Neural cell (in vitro differentiated cells): ENCODE data around the gene NUDC. TPM values are rescaled to one million over a fixed set of nuclear protein-coding genes. Genes with fewer than 3 reads are reported as not detected.

ENCODE experiments used
- H2AFZ ChIP-seq: fragments of 200-600, 300-800 bp; sonication (generic), shearing (Covaris generic); 2 replicates; pipeline ENCODE4 v1.6.0; 2014; ENCODE audit warnings: low read depth, mild to moderate bottlenecking, antibody characterized with exemption, low read length, moderate library complexity
- H3F3A ChIP-seq: fragments of 200-600 bp; shearing (Covaris generic); 2 replicates; pipeline ENCODE4 v1.6.1; 2016; ENCODE audit warnings: mild to moderate bottlenecking, moderate library complexity, mixed read lengths, antibody characterized with exemption, low read length; ENCODE audit not compliant: insufficient read depth, poor library complexity, severe bottlenecking
- H3K27ac ChIP-seq: fragments of 200-600, 300-800 bp; sonication (generic), shearing (Covaris generic); 2 replicates; pipeline ENCODE4 v1.5.1; 2014; ENCODE audit warnings: mild to moderate bottlenecking, low read length, moderate library complexity
- H3K27me3 ChIP-seq: fragments of 300-800, 200-600 bp; sonication (generic), shearing (Covaris generic); 2 replicates; pipeline ENCODE4 v1.6.0; 2014; ENCODE audit warnings: mild to moderate bottlenecking, low read depth, low read length, moderate library complexity; ENCODE audit not compliant: insufficient read depth
- H3K36me3 ChIP-seq: fragments of 300-800, 200-600 bp; sonication (generic), shearing (Covaris generic); 2 replicates; pipeline ENCODE4 v1.5.1; 2014; ENCODE audit warnings: mild to moderate bottlenecking, antibody characterized with exemption, low read length, moderate library complexity; ENCODE audit not compliant: insufficient read depth
- H3K4me2 ChIP-seq: fragments of 300-800, 200-600 bp; sonication (generic), shearing (Covaris generic); 2 replicates; pipeline ENCODE4 v1.6.0; 2014; ENCODE audit warnings: mild to moderate bottlenecking, low read length
- H3K4me3 ChIP-seq: fragments of 300-800, 200-600 bp; sonication (generic), shearing (Covaris generic); 2 replicates; pipeline ENCODE4 v1.5.1; 2014; ENCODE audit warnings: mild to moderate bottlenecking, low read length, moderate library complexity
- H3K79me2 ChIP-seq: fragments of 200-600 bp; shearing (Covaris generic); replicated peaks from 2 replicates; pipeline ENCODE4 v1.6.0; 2014; ENCODE audit warnings: mild to moderate bottlenecking, low read length, moderate library complexity; ENCODE audit not compliant: insufficient read depth
- H3K9ac ChIP-seq: fragments of 300-800, 200-600 bp; sonication (generic), shearing (Covaris generic); 2 replicates; pipeline ENCODE4 v1.6.1; 2016; ENCODE audit warnings: mild to moderate bottlenecking, low read length, mixed read lengths
- H3K9me2 ChIP-seq: fragments of 200-600 bp; shearing (Covaris generic); 2 replicates; pipeline ENCODE4 v1.6.1; 2016; ENCODE audit warnings: mild to moderate bottlenecking, low read length, mixed read lengths; ENCODE audit not compliant: insufficient read depth
- H3K9me3 ChIP-seq: fragments of 200-600, 300-800 bp; sonication (generic), shearing (Covaris generic); 2 replicates; pipeline ENCODE4 v1.6.1; 2016; ENCODE audit warnings: mild to moderate bottlenecking, mixed run types, low read length, moderate library complexity, mixed read lengths
- H4K20me1 ChIP-seq: fragments of 200-600 bp; shearing (Covaris generic); 2 replicates; pipeline ENCODE4 v1.6.1; 2016; ENCODE audit warnings: mild to moderate bottlenecking, mixed run types; ENCODE audit not compliant: insufficient read depth
- EP300 ChIP-seq: fragments of 450-650 bp; conservative IDR thresholded peaks from 2 replicates; pipeline ENCODE4 v1.6.1; 2014; ENCODE audit warnings: antibody characterized with exemption, mild to moderate bottlenecking, moderate library complexity; ENCODE audit not compliant: poor library complexity, severe bottlenecking
- EZH2 ChIP-seq: fragments of 200-600, 300-800 bp; shearing (Covaris generic), sonication (generic); IDR thresholded peaks from 2 replicates; pipeline ENCODE4 v1.6.1; 2014; ENCODE audit warnings: antibody characterized with exemption, low read length, borderline replicate concordance, mild to moderate bottlenecking; ENCODE audit not compliant: insufficient read depth, poor library complexity, severe bottlenecking
- MXI1 ChIP-seq: fragments of 450-650 bp; conservative IDR thresholded peaks from 2 replicates; pipeline ENCODE4 v1.6.1; 2014; ENCODE audit warnings: antibody characterized with exemption, mild to moderate bottlenecking; ENCODE audit not compliant: poor library complexity, severe bottlenecking
- POLR2AphosphoS5 ChIP-seq: IDR thresholded peaks from 2 replicates; pipeline ENCODE4 v1.6.1; 2012
- RAD21 ChIP-seq: fragments of 450-650 bp; conservative IDR thresholded peaks from 2 replicates; pipeline ENCODE4 v1.6.1; 2014; ENCODE audit warnings: antibody characterized with exemption, mild to moderate bottlenecking, moderate library complexity
- SMC3 ChIP-seq: fragments of 450-650 bp; conservative IDR thresholded peaks from 2 replicates; pipeline ENCODE4 v1.6.1; 2014; ENCODE audit warnings: antibody characterized with exemption, mild to moderate bottlenecking, moderate library complexity; ENCODE audit not compliant: poor library complexity
- TAF1 ChIP-seq: IDR thresholded peaks from 2 replicates; pipeline ENCODE4 v1.6.1; 2012; ENCODE audit warnings: low read depth
- polyA plus RNA-seq: library from polyadenylated mRNA; depleted of rRNA; stranded (reverse); fragments of >200 nt; gene quantifications from 2 replicates; pipeline ENCODE4 v1.2.3, GENCODE V29; 2014
- TF ChIP-seq, protein P1 (sequence below): IDR thresholded peaks from 2 replicates; pipeline ENCODE4 v1.6.1; 2012; ENCODE audit warnings: borderline replicate concordance
- TF ChIP-seq, protein P2 (sequence below): fragments of 450-650 bp; IDR thresholded peaks from 2 replicates; pipeline ENCODE4 v1.5.1; 2014; ENCODE audit warnings: antibody characterized with exemption, mild to moderate bottlenecking, moderate library complexity; ENCODE audit not compliant: poor library complexity, severe bottlenecking

Gene NUDC
- polyA plus RNA-seq, 1 donor from 2014 or later = 20.6 TPM

DNA sequence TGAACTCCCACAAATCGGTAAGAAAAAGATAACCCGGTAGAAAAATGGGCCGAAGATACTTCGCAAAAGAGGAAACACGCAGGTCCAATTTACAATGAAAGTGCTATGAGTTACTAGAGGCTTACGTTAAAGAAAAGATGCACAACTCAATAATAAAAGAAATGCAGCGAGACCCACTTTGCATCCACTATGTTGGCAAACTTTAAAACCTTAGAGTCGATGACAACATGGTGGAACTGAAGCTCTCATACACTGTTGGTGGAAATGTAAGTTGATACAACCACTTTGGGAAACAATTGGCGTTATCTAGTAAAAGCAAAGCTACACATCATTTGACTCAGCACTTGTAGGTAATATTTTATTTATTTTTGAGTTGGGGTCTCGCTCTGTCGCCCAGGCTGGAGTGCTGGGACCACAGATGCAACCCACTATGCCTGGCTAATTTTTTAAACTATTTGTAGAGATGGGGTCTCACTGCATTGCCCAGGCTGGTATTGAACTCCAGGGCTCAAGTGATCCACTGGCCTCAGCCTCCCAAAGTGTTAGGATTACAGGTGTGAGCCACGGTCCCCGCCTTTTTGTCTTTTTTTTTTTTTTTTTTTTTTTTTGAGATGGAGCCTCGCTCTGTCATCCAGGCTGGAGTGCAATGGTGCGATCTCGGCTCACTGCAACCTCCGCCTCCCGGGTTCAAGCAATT is 20.6 kb upstream of the NUDC start:
- Histone ChIP-seq H3K27ac (peak overlapping the region; percentile 76), H3K27me3 (no peaks in the 10 kb centered on the region), H3K4me2 (peak overlapping the region; percentile 87), H4K20me1 (no peaks in the 10 kb centered on the region), H3K9me2 (no peaks in the 10 kb centered on the region), H3K36me3 (no peaks in the 10 kb centered on the region), H3K79me2 (peaks cover 17% of the 10 kb centered on the region), H3K4me3 (peak overlapping the region; percentile 76), H2AFZ (peak overlapping the region; percentile 94), H3K9ac (peak overlapping the region; percentile 80), H3K9me3 (no peaks in the 10 kb centered on the region), H3F3A (no peaks in the 10 kb centered on the region)
- TF ChIP-seq EZH2 = no peak
- TF ChIP-seq EP300 = no peak
- TF ChIP-seq MXI1 = no peak
- TF ChIP-seq RAD21 = no peak
- TF ChIP-seq TAF1 = no peak
- no peak for TF ChIP-seq SMC3
- TF ChIP-seq, protein P1, sequence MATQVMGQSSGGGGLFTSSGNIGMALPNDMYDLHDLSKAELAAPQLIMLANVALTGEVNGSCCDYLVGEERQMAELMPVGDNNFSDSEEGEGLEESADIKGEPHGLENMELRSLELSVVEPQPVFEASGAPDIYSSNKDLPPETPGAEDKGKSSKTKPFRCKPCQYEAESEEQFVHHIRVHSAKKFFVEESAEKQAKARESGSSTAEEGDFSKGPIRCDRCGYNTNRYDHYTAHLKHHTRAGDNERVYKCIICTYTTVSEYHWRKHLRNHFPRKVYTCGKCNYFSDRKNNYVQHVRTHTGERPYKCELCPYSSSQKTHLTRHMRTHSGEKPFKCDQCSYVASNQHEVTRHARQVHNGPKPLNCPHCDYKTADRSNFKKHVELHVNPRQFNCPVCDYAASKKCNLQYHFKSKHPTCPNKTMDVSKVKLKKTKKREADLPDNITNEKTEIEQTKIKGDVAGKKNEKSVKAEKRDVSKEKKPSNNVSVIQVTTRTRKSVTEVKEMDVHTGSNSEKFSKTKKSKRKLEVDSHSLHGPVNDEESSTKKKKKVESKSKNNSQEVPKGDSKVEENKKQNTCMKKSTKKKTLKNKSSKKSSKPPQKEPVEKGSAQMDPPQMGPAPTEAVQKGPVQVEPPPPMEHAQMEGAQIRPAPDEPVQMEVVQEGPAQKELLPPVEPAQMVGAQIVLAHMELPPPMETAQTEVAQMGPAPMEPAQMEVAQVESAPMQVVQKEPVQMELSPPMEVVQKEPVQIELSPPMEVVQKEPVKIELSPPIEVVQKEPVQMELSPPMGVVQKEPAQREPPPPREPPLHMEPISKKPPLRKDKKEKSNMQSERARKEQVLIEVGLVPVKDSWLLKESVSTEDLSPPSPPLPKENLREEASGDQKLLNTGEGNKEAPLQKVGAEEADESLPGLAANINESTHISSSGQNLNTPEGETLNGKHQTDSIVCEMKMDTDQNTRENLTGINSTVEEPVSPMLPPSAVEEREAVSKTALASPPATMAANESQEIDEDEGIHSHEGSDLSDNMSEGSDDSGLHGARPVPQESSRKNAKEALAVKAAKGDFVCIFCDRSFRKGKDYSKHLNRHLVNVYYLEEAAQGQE = no peak
- TF ChIP-seq, protein P2, sequence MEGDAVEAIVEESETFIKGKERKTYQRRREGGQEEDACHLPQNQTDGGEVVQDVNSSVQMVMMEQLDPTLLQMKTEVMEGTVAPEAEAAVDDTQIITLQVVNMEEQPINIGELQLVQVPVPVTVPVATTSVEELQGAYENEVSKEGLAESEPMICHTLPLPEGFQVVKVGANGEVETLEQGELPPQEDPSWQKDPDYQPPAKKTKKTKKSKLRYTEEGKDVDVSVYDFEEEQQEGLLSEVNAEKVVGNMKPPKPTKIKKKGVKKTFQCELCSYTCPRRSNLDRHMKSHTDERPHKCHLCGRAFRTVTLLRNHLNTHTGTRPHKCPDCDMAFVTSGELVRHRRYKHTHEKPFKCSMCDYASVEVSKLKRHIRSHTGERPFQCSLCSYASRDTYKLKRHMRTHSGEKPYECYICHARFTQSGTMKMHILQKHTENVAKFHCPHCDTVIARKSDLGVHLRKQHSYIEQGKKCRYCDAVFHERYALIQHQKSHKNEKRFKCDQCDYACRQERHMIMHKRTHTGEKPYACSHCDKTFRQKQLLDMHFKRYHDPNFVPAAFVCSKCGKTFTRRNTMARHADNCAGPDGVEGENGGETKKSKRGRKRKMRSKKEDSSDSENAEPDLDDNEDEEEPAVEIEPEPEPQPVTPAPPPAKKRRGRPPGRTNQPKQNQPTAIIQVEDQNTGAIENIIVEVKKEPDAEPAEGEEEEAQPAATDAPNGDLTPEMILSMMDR = no peak
- TF ChIP-seq POLR2AphosphoS5 = no peak

DNA sequence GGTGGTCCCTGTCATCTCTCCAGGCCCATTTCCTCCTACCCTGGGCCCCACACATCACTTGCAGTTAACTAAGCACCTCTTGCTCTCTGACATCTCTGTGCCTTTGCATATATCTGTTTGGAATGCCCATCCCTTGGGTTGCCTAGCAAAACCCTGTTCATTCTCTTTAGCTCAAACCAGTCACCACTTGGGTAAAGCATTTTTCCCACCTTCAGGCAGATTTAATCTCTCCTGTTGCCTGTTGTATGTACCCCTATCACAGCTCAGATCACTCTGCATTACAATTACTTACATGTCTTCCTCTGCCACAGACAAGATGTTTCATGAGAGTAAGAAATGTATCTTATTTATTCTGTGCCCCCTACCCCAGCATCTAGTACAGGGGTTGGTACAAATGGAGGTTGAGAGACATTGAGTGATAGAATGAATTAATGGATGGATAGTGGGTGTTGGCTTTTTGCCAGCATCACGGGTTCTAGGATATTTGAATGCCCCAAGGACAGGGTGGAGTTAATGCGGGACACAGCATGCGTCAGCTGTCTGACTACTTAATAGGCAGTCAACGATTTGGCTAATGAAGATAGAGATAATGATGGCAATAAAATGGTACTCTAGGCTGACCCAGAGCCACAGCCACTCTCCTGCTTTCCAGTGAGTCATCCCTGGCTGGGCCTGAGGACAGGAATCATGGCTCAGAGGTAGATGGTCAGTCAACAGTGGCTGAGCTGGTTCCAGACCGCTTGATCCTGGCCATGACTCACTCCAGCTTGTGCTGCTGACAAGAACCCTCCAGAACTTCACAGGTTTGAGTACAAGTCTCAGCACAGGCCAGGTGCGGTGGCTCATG is 14.2 kb upstream of the NUDC start:
- Histone ChIP-seq H3K27ac (no peak overlapping the region), H3K36me3 (no peaks in the 10 kb centered on the region), H3K9me2 (no peaks in the 10 kb centered on the region), H4K20me1 (no peaks in the 10 kb centered on the region), H3F3A (no peaks in the 10 kb centered on the region), H3K27me3 (no peaks in the 10 kb centered on the region), H3K9me3 (no peaks in the 10 kb centered on the region), H2AFZ (no peak overlapping the region), H3K79me2 (no peaks in the 10 kb centered on the region), H3K4me2 (no peak overlapping the region), H3K4me3 (no peak overlapping the region), H3K9ac (no peak overlapping the region)
- no peak for TF ChIP-seq POLR2AphosphoS5
- no peak for TF ChIP-seq MXI1
